ENCODE measurements around the gene DDX17. TPM values are rescaled to one million over a fixed set of nuclear protein-coding genes. Genes with fewer than 3 reads are reported as not detected.
A peak's percentile ranks its signal among the peaks of the same experiment; 100 is the strongest.

The DDX17 gene
- total and polyA plus RNA-seq, 10 of the 15 experiments (the other 5 are each of a cell fraction or from before 2014, with no cell fraction given): 25.2 to 778 (median 266) TPM

DNA sequence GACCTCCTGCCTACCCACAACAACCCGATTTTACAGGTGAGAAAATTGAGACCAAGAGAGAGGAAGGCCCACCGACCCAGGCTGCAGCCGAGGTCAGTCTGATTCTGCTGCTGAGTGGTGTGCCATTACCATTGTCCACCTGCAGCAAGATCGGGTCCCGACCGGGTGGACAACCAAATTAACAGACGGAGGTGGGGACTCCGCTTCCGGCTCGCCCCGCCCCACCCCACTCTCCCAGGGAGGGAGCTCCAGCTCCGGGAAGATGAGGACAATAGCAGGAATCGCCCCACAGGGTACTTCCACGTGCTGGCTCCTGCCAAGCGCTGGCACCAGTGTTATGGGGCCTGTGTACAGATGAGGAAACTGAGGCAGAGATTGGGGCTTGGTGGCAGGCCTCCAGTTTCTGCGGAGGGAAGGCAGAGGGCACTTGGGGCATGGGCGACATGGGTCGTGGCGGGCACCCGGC lies 38.6 kb downstream of the DDX17 start (continued):
- TF ChIP-seq NFXL1 (IDR thresholded peaks at IDR 0.05; ENCODE audit: borderline replicate concordance) (no peak), LARP7 (IDR thresholded peaks at IDR 0.05) (no peak), TCF3 (IDR thresholded peaks at IDR 0.05; ENCODE audit: borderline replicate concordance, insufficient read depth, low read depth, low read length) (no peak), NR2C1 (IDR thresholded peaks at IDR 0.05) (no peak), RUNX3 (IDR thresholded peaks at IDR 0.05; ENCODE audit: low read length) (no peak), EZH2 (IDR thresholded peaks at IDR 0.05; ENCODE audit: borderline replicate concordance, control insufficient read depth, low read depth, low read length) (no peak)
- TF ChIP-seq, protein P1, sequence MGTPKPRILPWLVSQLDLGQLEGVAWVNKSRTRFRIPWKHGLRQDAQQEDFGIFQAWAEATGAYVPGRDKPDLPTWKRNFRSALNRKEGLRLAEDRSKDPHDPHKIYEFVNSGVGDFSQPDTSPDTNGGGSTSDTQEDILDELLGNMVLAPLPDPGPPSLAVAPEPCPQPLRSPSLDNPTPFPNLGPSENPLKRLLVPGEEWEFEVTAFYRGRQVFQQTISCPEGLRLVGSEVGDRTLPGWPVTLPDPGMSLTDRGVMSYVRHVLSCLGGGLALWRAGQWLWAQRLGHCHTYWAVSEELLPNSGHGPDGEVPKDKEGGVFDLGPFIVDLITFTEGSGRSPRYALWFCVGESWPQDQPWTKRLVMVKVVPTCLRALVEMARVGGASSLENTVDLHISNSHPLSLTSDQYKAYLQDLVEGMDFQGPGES (IDR thresholded peaks at IDR 0.05): no peak

DNA sequence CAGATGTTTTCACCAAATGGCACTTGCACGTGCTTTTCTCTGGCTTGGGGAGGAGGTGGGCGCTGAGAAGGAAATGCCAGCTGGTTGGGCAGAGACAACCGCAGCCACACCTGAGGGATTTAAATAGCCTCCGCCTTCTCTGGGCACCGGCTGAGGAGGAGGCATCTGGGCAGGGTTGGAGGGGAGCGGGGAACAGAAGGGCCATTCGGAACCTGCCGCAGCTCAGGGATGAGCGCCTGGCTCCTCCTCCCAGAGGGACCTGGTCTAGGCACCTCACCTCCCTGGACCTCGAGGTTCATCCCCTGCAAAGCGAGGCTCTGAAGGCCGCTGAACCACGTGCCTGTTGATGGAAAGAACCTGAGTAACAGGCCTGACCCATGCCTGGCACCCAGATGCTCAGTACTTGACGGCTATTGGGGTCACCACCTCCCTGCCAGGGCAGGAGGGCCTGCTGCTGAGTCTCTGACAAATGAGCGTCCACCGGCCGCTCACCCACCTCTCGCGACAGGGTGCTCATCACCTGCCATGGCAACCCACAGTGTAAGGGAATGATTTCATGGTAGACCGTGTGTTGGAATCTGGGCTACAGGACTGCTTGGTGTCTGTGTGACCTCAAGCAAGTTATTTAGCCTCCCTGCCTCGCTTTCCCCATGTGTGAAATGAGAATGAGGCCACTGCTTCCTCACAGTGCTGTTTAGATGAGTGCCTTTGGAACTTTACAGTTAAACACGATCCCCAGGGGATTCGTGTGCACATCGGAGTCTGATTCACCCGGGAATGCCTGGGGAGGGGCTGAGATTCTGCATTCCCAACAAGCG lies 40.2 kb downstream of the DDX17 start:
- intact Hi-C loops (cut with micrococcal nuclease; ENCODE audit: unreplicated experiment): no loop called here
- SMC1A ChIA-PET (ENCODE audit: uncharacterized antibody, unreplicated experiment): no interaction called here
- Histone ChIP-seq H3K9ac (ENCODE audit: control insufficient read depth, insufficient read depth, low read length) (no peak overlapping the region), H3K27ac (ENCODE audit: control insufficient read depth, insufficient read depth) (no peak overlapping the region), H3K79me2 (ENCODE audit: control insufficient read depth, insufficient read depth, low read length) (no peaks in the 10 kb centered on the region), H3K27me3 (replicated peaks in 1 of 2; ENCODE audit: control insufficient read depth in 2 of 2, insufficient read depth in 2 of 2, low read length in 1 of 2) (peaks cover 4 to 12% of the 10 kb centered on the region in 2 experiments), H3K4me1 (ENCODE audit: control insufficient read depth, insufficient read depth, low read length) (no peaks in the 10 kb centered on the region), H2AFZ (ENCODE audit: control insufficient read depth, low read depth, low read length) (no peak overlapping the region), H3K9me3 (replicated peaks; ENCODE audit: control insufficient read depth, insufficient read depth, low read length) (no peaks in the 10 kb centered on the region), H3K4me3 (no peak overlapping the region), H3K4me2 (ENCODE audit: control insufficient read depth, insufficient read depth) (no peak overlapping the region), H3K36me3 (ENCODE audit: control insufficient read depth in 2 of 2, insufficient read depth in 2 of 2, low read length in 1 of 2) (no peaks in the 10 kb centered on the region), H4K20me1 (ENCODE audit: control insufficient read depth, insufficient read depth) (no peaks in the 10 kb centered on the region)
- POLR2A ChIA-PET: no interaction called here
- no peak for ATAC-seq
- FAIRE-seq: no peak
- no peak for DNase-seq (ENCODE audit: low read depth, low spot score)
- 0 out of 4 replicates have a peak, but pooled peaks of 1 of the 2 experiments have one; percentile 7 for TF ChIP-seq BHLHE40 (IDR thresholded peaks at IDR 0.05; ENCODE audit: borderline replicate concordance in 1 of 2, low read depth in 2 of 2, low read length in 1 of 2)
- TF ChIP-seq ESRRA (IDR thresholded peaks at IDR 0.05; ENCODE audit: low read length): no peak
- in situ Hi-C loops (cut with MboI): no loop called here
- no TSS peak for BruUV-seq (replicated peaks)
- 54% methylated on average over 26 of the region's 26 CpGs for WGBS (ENCODE audit: insufficient coverage, insufficient replicate concordance, low lambda C conversion rate, missing lambda C conversion rate)
- RAD21 ChIA-PET (ENCODE audit: unreplicated experiment): no interaction called here
- CTCF ChIA-PET: no interaction called here
